Stomach (tissue), 4 donors: ENCODE data around the gene PTPRD.
"Not testable (repeated sequence)": the region's sequence is repeated elsewhere in the genome, so short reads cannot be mapped to it uniquely, and the experiment has no call there.

Experiments used
- CTCF ChIP-seq, 7 experiments: fragments of 450-650 bp in 4 of 7; fragments of 200-600 bp in 3 of 7; sonication (generic) in 3 of 7; IDR thresholded peaks; one replicate each; pipeline ENCODE4 v1.5.1; 2016 to 2019; ENCODE audit warnings: antibody characterized with exemption in 7 of 7, control low read depth in 2 of 7, mild to moderate bottlenecking in 1 of 7
- EP300 ChIP-seq: sonication (generic); formaldehyde crosslinking; IDR thresholded peaks from one replicate; pipeline ENCODE4 v1.6.1; 2017; ENCODE audit warnings: antibody characterized with exemption
- POLR2A ChIP-seq, 4 donors: fragments of 450-650 bp; IDR thresholded peaks; one replicate each; pipeline ENCODE4 v1.6.1; 2016; ENCODE audit warnings: antibody characterized with exemption in 4 of 4, control low read depth in 2 of 4, mild to moderate bottlenecking in 1 of 4, moderate library complexity in 1 of 4
- POLR2AphosphoS5 ChIP-seq, 3 donors: sonication (generic); formaldehyde crosslinking; IDR thresholded peaks; one replicate each; pipeline ENCODE4 v1.6.1; 2016; ENCODE audit warnings: antibody characterized with exemption in 3 of 3

- not testable (repeated sequence) for TF ChIP-seq CTCF (IDR thresholded peaks at IDR 0.05); EP300; POLR2AphosphoS5 (IDR thresholded peaks at IDR 0.05); POLR2A (IDR thresholded peaks at IDR 0.05)
Measured at GRCh38 chr9:9426454-9426853, 1186.3 kb downstream of the PTPRD start.
